Right hindlimb (tissue), 1 donor: ENCODE results near the gene COPS3.

Source experiments
- DNase-seq: peaks from one replicate; pipeline ENCODE4 v3.0.0-alpha.2; 2018

Gene COPS3

GRCh38 chr17:17280613-17281549 lies at the start of gene COPS3:
Gene COPS3 (minus strand): TSS chr17:17281246. CDS start chr17:17281186, 60 bp downstream.
- DNase-seq: peak; percentile 98

GRCh38 chr17:17328251-17328650 lies 47.2 kb upstream of the COPS3 start:
- no peak for DNase-seq

- no peak for DNase-seq
Observed at GRCh38 chr17:17326275-17326875, 45.3 kb upstream of the COPS3 start.

- no peak for DNase-seq
Observed at GRCh38 chr17:17325816-17326215, 44.8 kb upstream of the COPS3 start.

GRCh38 chr17:17325228-17325627 lies 44.2 kb upstream of the COPS3 start:
- no peak for DNase-seq

GRCh38 chr17:17324616-17325015 lies 43.6 kb upstream of the COPS3 start:
- no peak for DNase-seq

GRCh38 chr17:17322516-17323510 lies 41.8 kb upstream of the COPS3 start:
- no peak for DNase-seq

- DNase-seq: no peak
Observed at GRCh38 chr17:17321356-17322025, 40.4 kb upstream of the COPS3 start.

GRCh38 chr17:17320911-17321220 lies 39.8 kb upstream of the COPS3 start:
- DNase-seq: no peak

- no peak for DNase-seq
Observed at GRCh38 chr17:17320188-17320910, 39.3 kb upstream of the COPS3 start.

- DNase-seq: no peak
Observed at GRCh38 chr17:17315142-17315821, 34.2 kb upstream of the COPS3 start.

- no peak for DNase-seq
Observed at GRCh38 chr17:17314501-17315071, 33.5 kb upstream of the COPS3 start.

- no peak for DNase-seq
Observed at GRCh38 chr17:17313350-17313991, 32.4 kb upstream of the COPS3 start.

GRCh38 chr17:17309356-17309755 lies 28.3 kb upstream of the COPS3 start:
- DNase-seq: no peak

GRCh38 chr17:17305281-17305801 lies 24.3 kb upstream of the COPS3 start:
- no peak for DNase-seq

GRCh38 chr17:17304521-17304985 lies 23.5 kb upstream of the COPS3 start:
- DNase-seq: no peak

GRCh38 chr17:17303847-17304490 lies 22.9 kb upstream of the COPS3 start:
- DNase-seq: no peak

GRCh38 chr17:17303010-17303846 lies 22.2 kb upstream of the COPS3 start, which contains the start of gene NT5M:
Gene NT5M (plus strand): TSS chr17:17303373. CDS start chr17:17303551, 178 bp downstream.
- peak; percentile 81 for DNase-seq
